Retina (tissue), 1 donor: ENCODE data around the gene C1QB.
"Not testable (repeated sequence)": the region's sequence is repeated elsewhere in the genome, so short reads cannot be mapped to it uniquely, and the experiment has no call there.

ENCODE experiments used
- DNase-seq: peaks from one replicate; pipeline ENCODE4 v3.0.0-alpha.2; 2016

Gene C1QB

DNA sequence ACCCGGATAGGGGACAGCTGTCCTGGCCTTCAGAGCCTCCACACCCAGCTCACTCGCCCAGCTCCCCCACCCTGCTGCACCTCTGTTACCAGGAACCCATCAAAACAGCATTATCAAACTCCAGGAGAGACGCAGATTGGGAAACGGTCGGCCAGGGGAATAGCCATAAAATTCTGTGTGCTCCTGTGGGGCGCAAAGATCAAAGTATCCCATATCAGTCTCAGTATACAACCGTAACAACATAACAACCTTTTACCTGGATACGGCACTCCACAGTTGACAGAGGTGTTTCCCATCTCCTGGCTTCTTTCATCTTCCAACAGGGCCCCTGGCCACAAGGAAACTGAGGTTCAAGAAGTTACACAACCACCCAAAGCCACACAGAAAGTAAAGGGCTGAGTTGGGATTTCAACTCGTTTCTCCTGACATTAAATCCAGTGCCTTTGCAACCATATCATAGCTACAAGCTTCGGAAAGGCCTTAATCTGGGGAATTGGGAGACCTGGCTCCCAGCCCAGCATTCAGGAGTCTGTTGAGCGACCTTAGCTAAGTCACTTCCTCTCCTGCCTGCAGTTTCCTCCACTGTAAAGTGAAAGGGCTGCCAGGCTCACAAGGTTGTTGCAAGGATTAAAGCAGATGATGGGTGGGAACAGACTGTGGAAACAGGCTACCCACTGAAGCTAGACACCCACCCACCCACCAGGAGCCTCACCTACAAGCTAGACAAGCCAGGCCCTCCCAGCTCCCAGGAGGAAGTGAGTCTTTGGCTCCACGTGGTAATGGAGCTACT is 49.5 kb downstream of the C1QB start:
- no peak for DNase-seq

DNA sequence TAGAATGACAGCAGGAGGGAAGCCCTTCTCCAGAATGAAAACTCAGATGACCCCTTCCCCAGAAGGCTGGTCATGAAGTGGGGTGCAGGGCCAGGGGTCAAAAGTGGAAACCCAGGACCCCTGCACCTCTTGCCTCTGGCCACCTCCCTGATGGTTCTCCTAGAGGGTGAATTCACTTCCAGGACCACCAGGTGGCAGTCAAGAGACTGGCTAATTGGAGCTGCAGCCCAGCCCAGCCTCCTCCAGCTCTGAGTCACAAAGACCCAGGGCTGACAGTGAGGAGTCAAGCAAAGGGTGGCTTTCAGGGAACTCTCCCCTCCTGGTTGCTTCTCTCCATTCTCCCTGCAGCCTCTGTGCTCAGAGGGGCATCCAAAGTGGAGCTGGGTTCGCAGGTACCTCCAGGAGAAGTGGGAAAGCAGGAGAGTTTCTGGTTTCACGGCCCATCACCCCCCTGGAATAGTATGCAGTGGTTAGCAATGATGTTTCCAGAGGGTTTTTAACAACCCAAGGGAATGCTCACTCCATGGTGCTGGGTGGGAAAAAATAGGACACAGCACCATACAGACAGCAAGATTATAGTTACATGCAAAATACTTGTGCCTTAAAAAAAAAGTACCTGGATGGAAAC is 51.5 kb downstream of the C1QB start:
- peak; percentile 88 for DNase-seq

DNA sequence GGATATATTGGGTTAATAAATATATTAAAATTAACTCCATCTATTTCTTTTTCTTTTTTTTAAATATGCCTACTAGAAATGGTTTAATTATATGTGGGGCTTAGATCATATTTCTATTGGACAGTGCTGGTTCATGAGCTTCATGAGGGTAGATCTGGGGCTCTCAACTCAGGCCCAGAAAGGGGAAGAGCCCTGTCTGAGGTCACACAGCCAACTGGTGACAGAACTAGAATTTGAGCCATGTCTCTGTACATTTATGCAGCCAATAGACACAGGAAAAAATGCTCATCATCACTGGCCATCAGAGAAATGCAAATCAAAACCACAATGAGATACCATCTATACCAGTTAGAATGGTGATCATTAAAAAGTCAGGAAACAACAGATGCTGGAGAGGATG is 52.5 kb downstream of the C1QB start:
- no peak for DNase-seq

GRCh38 chr1:22706100-22706499 is 53.1 kb downstream of the C1QB start:
- DNase-seq, result not testable (repeated sequence)

GRCh38 chr1:22708777-22709176 is 55.7 kb downstream of the C1QB start:
- no peak for DNase-seq

DNA sequence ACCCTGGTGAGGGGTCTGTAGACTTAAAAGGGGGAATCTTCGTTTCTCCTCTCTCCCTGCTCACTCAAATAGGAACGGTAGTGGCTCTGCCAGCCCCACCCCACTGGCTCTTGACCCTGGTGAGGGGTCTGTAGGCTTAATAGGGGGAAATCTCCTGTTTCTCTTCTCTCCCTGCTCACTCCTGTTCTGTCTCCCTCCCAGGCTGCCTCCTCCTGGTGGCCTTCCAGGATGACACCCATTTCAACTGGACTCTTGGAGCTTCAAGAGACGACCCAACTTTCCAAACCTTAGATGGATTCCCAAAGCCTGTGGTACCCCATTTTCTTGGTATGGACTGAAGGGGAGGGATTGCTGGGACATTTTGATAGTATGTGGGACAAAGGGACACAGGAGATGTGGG is 56.2 kb downstream of the C1QB start:
- DNase-seq, result no peak

DNA sequence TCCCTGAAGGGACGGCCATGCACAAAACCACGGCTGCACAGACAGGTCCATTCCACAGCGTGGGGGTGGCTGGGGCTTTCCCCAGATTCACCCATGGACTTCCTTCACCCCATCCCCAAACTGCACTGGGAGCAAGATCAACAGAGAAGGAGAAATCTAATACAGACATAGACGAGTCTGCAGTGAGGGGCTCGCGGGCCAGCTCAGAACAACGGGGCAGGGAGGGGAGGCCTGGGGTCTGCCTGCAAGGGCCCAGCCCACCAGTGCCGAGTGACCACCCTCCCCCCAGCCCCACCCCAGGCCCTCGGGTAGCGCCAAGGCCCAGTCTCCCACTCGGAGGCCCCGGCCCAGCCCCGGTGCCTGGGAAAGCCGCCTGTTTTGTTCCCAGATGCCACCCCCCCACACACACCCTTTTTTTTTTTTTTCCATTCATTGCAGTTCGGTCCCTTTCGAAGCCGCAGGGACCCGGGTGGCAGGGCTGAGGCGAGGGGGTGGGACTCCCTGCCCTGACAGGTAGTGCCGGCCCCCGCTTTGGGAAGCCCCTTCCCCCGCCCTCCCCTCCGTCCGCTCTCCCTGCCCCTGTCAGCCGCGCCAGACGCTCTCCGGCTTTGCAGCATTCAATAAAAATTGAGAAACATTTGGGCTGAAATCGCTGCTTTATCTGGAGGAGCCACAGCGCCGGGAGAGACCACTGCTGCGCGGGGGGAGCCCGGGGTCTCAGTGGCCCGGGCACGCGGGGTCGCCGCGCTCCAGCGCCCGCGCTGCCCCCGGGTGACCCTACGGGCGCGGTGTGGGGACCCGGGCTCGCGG is 57.1 kb downstream of the C1QB start:
- DNase-seq, result peak; percentile 79

- no peak for DNase-seq
Observed at GRCh38 chr1:22710701-22711049, 57.6 kb downstream of the C1QB start, which contains the start of gene EPHB2. TSS of gene EPHB2 (plus strand) at chr1:22710839. CDS start at chr1:22710983, 144 bp downstream.

DNA sequence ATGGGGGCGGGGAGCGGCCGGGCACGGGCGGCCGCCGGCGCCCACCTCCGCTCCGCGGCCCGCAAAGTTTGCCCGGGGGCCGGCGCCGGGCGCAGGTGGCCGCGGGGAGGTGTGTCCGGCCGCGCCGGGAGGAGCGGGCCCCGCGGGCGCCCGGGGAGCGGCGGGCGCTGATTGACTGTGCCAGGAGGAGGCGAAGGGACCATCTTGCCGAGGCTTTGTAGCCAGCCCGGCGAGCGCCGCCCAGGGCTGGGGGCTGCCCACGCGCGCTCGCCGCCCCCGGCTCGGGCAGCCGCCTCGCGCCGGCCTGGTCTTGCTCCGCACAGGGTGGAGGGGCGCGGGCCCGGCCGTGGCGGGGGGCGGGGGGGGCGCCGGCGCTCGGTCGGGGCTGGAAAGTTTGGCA is 58.0 kb downstream of the C1QB start:
- DNase-seq, result no peak
